Motor neuron (in vitro differentiated cells): ENCODE results near the gene ST6GAL1. TPM values are rescaled to one million over a fixed set of nuclear protein-coding genes. Genes with fewer than 3 reads are reported as not detected.
"Not testable (repeated sequence)": the region's sequence is repeated elsewhere in the genome, so short reads cannot be mapped to it uniquely, and the experiment has no call there.

Source experiments
- ATAC-seq, 8 experiments: fragments of 200-7000 bp; cut with Tn5 transposase; replicated peaks in 6 of 8; 2 replicates each; pipeline ENCODE4 v1.8.0; 2021; ENCODE audit warnings: mild to moderate bottlenecking in 8 of 8, moderate library complexity in 8 of 8
- H3K27ac ChIP-seq, 2 donors: fragments of 250-450 bp; sonication (Bioruptor Pico); 2 replicates each; pipeline ENCODE4 v1.9.0; 2021; ENCODE audit warnings: antibody characterized with exemption in 2 of 2, mild to moderate bottlenecking in 2 of 2, moderate library complexity in 1 of 2
- H3K4me1 ChIP-seq, 2 donors: fragments of 250-450 bp; sonication (Bioruptor Pico); replicated peaks in 1 of 2; 2 replicates each; pipeline ENCODE4 v1.6.1; 2021; ENCODE audit warnings: antibody characterized with exemption in 2 of 2, mild to moderate bottlenecking in 2 of 2, moderate library complexity in 1 of 2
- H3K4me3 ChIP-seq, 5 donors: fragments of 250-450 bp; sonication (Bioruptor Pico); 2 replicates each; pipeline ENCODE4 v1.9.0; 2021; ENCODE audit warnings: antibody characterized with exemption in 5 of 5, mild to moderate bottlenecking in 5 of 5, moderate library complexity in 4 of 5
- whole genome bisulfite sequencing, 10 experiments: fragments of 450-650 bp; shearing (Covaris generic); methylation state at CpG; one replicate each; pipeline ENCODE4 v1.0.0; 2022; 5-methylcytosine and 5-hydroxymethylcytosine counted together
- in situ Hi-C, 9 experiments: fragments of 400-800 bp; cut with MboI; loops; one replicate each; pipeline ENCODE4 v1.15.0; 2021; ENCODE audit warnings: low sequenced_read_pairs in 9 of 9, low pct_unique_long_range_greater_than_20kb in 2 of 9; ENCODE audit not compliant: unreplicated experiment in 9 of 9
- total RNA-seq, 8 experiments: library from RNA; unstranded; fragments of 300-600 nt; gene quantifications; 2 replicates each; pipeline versions ENCODE4 v1.2.3 to v1.2.4, GENCODE V29; 2022

Gene ST6GAL1
- total RNA-seq, 8 experiments from 2014 or later: 0.71 to 32.9 (median 18.6) TPM

DNA sequence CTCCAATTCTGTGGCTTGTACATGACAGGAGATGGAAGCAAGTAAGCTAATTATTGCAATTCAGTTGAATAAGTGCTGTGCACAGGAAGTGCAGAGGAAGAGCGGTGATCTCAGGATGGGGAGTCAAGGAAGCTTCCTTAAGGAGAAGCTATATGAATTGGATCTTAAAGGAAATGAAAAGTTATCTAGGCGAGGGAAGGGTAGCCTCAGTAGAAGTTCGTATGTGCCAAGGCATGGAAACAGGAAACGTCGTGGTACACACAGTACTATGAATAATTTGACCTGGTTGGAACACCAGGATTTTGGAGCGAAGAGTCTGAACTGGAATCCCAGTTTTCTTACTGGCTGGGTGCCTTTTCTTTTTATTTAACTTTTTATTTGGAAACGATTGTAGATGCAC is 39.3 kb downstream of the ST6GAL1 start:
- Histone ChIP-seq H3K4me1 (peaks cover 0 to 5% of the 10 kb centered on the region in 2 donors), H3K27ac (no peak overlapping the region), H3K4me3 (no peak overlapping the region)
- no peak for ATAC-seq
- WGBS, 10 experiments: 10 to 100% (median 91%) methylated on average over 3 to 7 of the region's 7 CpGs
- in situ Hi-C loops: no loop called here

DNA sequence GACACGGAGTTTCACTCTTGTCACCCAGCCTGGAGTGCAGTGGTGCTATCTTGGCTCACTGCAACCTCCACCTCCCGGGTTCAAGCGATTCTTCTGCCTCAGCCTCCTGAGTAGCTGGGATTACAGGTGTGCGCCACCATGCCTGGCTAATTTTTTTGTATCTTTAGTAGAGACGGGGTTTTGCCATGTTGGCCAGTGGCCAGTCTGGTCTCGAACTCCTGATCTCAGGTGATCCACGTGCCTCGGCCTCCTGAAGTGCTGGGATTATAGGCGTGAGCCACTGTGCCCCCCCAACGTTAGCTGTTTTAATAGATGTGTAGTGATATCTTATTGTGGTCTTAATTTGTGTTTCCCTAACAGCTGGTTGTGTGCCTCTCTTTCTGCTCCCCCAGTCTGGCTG is 40.8 kb downstream of the ST6GAL1 start:
- H3K4me3 ChIP-seq, ATAC-seq, H3K27ac ChIP-seq, H3K4me1 ChIP-seq, in situ Hi-C loops: not testable (repeated sequence)
- WGBS, 10 experiments: 27 to 100% (median 95%) methylated on average over 1 to 10 of the region's 10 CpGs; no CpG with 5 or more reads in 4 of the 10 experiments

DNA sequence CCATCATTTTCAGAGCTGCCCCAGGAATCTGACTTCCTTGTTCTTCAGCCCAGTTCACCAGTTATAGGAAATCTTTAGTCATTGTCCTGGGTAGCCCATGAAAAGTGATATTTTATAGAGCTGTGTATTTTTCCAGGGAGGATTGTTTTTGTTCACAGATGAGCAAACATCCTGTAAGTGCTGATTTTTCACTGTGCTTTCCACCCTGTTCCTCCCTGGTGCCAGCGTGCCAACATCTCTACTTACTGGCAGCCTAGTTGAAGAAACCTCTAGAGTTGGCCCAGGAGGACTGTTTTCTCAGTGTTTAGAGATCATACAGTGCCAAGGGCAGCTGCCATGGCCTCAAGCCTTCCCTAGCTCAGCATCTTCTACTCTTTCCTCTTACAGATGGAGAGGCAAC is 41.3 kb downstream of the ST6GAL1 start:
- Histone ChIP-seq H3K27ac (no peak overlapping the region), H3K4me3 (no peak overlapping the region), H3K4me1 (no peaks in the 10 kb centered on the region)
- no peak for ATAC-seq
- in situ Hi-C loops: no loop called here
- 44 to 100% (median 90%) methylated on average over 1 of the region's 1 CpG; no CpG with 5 or more reads in 6 of the 10 experiments for WGBS, 10 experiments

DNA sequence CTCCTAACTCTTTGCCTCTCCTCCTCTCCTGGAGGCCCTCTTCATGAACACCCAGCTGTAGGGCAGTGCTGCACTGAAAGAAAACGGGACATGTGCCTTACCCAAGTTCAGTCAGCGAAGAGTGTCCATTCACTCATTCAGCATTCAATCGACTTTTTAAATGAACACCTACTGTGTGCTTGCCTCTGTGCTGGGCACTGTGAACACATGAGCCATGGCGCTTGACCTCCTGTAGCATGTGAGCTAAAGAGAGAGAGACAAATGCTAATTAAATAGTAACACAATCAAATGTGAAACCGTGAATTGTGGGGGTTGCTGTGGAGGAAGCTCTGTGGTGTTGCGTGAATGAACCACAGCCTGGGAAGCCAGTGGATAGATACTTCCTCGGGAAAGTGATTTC is 43.4 kb downstream of the ST6GAL1 start:
- in situ Hi-C loops: no loop called here
- WGBS, 10 experiments: 20 to 100% (median 80%) methylated on average over 1 to 7 of the region's 7 CpGs; no CpG with 5 or more reads in 1 of the 10 experiments
- no peak overlapping the region for H3K4me3 ChIP-seq
- no peaks in the 10 kb centered on the region for H3K4me1 ChIP-seq
- no peak for ATAC-seq
- no peak overlapping the region for H3K27ac ChIP-seq

DNA sequence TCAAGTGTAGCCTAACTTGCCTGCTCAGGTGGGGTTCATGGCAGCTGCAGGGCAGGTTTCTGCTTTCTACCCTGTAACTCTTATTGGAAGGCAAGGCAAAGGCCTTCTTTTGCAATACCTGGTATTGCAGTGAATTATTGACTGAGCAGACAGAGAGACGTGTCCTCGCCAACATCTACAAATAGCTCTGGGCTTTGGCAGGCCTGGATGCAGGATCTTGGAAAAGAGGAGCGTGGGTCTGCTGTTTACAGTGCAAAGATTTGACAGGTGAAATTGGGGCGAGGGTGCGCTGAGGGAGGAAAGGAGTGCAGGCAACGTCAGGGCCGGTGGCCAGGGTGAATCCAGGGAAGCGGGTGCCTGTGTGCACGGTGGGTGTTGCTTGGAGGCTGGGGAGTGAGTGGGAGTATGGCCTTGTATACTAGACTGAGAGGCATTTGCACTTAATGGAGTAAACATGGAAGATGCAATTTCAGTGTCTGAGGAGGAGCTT is 44.5 kb downstream of the ST6GAL1 start:
- WGBS, 10 experiments: 9 to 100% (median 90%) methylated on average over 1 to 8 of the region's 9 CpGs; no CpG with 5 or more reads in 4 of the 10 experiments
- in situ Hi-C loops: no loop called here
- ATAC-seq: no peak
- Histone ChIP-seq H3K4me3 (no peak overlapping the region), H3K4me1 (no peaks in the 10 kb centered on the region), H3K27ac (no peak overlapping the region)

DNA sequence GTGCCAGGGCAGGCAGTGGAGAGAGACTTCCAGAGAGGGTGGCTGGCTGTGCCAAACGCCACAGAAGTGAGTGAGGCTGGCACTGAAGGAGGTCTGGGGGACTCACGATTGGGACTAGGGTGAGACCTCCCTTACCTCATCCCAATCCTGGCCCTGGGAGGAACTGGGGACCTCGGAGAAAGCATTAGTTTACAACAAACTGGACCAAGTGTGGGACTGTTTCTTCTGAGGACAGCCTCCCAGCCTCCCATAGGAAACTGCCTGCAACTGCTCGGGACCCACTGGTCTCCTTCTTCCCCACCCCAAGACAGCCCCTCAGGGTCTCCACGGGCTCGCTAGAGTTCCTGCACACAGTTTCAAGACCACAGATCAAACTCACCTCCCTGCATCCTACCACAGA is 45.4 kb downstream of the ST6GAL1 start:
- H3K27ac ChIP-seq: no peak overlapping the region
- H3K4me3 ChIP-seq: no peak overlapping the region
- ATAC-seq: no peak
- 7 to 95% (median 58%) methylated on average over 1 to 4 of the region's 6 CpGs; no CpG with 5 or more reads in 4 of the 10 experiments for WGBS, 10 experiments
- in situ Hi-C loops: no loop called here
- H3K4me1 ChIP-seq: no peaks in the 10 kb centered on the region

DNA sequence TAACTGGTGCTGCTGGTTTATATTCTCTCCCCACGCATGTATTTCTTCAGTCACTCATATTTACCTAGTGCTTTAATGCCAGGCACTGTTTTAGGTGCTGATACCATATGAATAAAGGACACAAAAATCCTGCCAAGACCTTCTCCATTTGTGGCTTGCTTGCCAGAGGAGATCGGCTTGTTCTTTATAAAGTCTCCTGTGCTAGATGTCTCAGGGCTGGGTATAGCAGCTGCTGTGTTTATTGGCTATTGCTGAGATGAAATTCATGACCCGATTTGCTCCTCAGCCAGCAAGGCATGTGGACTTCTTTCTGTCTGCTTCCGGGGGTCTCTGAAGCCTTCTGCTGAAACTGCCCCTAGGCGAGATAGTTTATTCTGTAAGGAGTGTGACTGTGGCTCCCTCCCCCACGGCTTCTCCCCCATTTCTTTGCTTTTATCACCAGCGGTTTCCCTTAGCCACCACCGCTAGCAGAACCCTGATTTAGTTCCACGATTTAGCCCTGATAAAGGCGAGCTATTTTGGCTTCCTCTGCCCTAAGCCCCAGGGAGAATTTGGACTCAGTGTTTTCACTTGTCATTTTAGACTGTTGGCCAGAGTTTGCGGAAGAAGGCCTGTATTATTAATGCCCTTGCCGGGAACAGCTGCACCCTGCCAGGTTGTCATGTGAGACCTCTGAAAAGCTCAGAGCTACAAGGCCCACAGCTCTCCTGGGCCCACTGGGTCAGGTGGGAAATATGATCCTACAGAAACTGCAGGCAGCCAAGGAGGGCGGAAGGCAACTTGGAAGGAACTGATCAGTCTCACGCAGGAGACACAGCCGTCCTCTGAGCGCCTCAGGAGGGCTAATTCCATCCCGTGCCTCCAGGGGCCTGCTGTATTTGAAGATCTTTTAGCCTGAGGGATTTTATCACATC is 46.8 kb downstream of the ST6GAL1 start:
- in situ Hi-C loops: no loop called here
- 30 to 100% (median 71%) methylated on average over 1 to 15 of the region's 17 CpGs; no CpG with 5 or more reads in 1 of the 10 experiments for WGBS, 10 experiments
- ATAC-seq: peak in 5 of 8 experiments; percentile 38 to 91 (median 52)
- Histone ChIP-seq H3K4me1 (no peaks in the 10 kb centered on the region), H3K27ac (no peak overlapping the region), H3K4me3 (no peak overlapping the region)

DNA sequence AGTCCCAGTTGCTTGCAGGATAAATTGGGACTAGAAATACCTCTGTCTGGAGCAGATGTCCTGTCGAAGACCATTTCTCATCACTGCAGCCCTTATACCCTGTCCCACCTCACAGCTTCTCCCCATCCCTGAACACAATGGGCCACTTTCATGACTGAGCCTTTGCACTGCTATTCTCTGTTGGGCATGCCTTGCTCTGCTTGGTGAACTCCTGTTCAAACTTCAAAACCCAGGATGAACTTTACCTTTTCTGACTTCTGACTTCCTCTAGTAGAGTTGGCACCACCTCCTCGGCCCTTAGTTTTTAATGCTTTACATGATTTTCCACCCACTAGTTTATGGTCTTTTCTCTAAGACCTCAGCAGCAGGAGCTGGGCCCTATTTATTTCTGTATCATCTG is 48.4 kb downstream of the ST6GAL1 start:
- no peak overlapping the region for H3K27ac ChIP-seq
- 0 to 83% (median 65%) methylated on average over 1 to 2 of the region's 2 CpGs; no CpG with 5 or more reads in 6 of the 10 experiments for WGBS, 10 experiments
- in situ Hi-C loops: no loop called here
- no peak overlapping the region for H3K4me3 ChIP-seq
- H3K4me1 ChIP-seq: no peaks in the 10 kb centered on the region
- ATAC-seq: no peak

DNA sequence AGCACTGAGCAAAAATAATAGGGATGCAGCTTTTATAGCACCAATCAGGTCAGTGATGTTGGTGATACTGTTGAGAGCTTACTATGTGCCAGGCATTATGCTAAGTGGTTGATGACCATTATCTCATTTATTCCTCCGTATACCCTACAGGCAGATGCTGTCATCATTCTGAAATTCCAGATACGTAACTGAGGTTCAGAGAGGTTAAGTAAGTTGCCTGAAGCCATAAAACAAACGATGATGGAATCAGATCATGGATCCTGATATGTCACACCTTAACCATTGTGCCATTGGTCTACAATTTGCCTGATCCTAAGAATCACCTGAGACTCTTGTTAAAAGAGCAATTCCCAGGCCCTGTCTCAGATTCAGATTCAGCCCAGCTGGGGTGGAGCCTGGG is 49.5 kb downstream of the ST6GAL1 start:
- Histone ChIP-seq H3K4me1 (no peaks in the 10 kb centered on the region), H3K4me3 (no peak overlapping the region), H3K27ac (no peak overlapping the region)
- ATAC-seq: peak in 3 of 8 experiments; percentile 18 to 24 (median 23)
- WGBS, 10 experiments: 40 to 93% (median 80%) methylated on average over 1 to 3 of the region's 3 CpGs; no CpG with 5 or more reads in 3 of the 10 experiments
- in situ Hi-C loops: no loop called here

DNA sequence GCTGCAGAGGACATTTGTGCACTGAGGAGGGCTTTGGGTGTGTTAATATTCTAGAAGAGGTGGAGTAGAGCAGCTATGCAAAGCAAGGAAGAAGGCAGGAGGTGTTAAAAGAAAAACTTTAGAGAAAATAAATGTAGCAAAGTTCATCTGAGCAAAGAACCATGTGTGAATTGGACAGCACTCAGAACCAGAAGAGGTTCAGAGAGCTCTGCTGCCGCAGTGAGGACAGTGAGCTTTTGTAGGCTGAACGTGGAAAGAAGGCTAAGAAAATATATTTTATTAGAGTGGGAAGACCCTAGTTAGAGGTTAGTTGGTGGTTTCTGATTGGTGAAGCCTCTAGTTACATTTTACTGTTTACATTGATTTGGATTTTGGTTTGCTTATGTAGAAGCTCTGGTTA is 50.7 kb downstream of the ST6GAL1 start:
- Histone ChIP-seq H3K4me3 (no peak overlapping the region), H3K4me1 (no peaks in the 10 kb centered on the region), H3K27ac (no peak overlapping the region)
- in situ Hi-C loops: no loop called here
- 17 to 93% (median 85%) methylated on average over 2 of the region's 2 CpGs; no CpG with 5 or more reads in 4 of the 10 experiments for WGBS, 10 experiments
- ATAC-seq: peak in 2 of 8 experiments; percentile 29 to 73

DNA sequence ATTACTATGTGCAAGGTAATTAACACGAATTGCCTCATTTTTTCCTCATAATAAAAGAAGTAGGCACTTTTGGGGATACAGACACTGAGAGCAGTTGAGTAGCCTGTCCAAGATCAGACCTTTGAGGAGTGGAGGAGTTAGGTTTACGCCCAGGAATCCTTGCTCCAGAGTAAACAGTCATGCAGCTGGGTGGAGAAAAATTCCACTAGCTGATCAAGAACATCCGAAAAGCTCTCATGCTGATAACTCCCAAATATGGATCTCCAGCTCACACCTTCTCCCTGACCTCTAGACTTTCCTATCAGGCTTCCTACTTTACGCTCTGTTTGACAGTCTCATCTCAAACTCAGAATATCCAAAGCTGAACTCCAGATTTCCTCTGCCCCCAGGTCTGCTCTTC is 53.3 kb downstream of the ST6GAL1 start:
- WGBS, 10 experiments: 0 to 100% (median 58%) methylated on average over 1 to 4 of the region's 4 CpGs; no CpG with 5 or more reads in 1 of the 10 experiments
- Histone ChIP-seq H3K4me1 (no peaks in the 10 kb centered on the region), H3K27ac (no peak overlapping the region), H3K4me3 (no peak overlapping the region)
- in situ Hi-C loops: no loop called here
- ATAC-seq: peak in 2 of 8 experiments; percentile 38 to 60

DNA sequence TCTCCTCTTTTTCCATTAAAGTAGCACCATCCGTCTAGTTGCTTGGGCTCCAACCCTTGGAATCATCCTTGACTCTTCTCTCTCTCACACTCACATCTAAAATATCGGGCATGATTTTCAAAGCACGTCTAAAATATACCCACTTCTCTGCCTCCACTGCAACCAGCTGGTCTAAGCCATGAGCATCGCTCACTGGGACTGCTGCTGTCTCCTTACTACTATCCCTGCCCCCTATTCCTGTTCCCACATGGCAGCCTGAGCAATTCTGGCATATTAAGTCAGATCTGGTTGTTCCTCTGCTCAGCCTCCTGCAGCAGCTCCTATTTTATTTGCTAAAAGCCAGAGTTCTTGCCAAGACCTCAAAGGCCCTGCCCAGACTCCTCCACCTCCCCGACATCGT is 53.7 kb downstream of the ST6GAL1 start:
- no peak overlapping the region for H3K27ac ChIP-seq
- in situ Hi-C loops: no loop called here
- H3K4me1 ChIP-seq: no peaks in the 10 kb centered on the region
- 9 to 100% (median 83%) methylated on average over 1 to 6 of the region's 6 CpGs; no CpG with 5 or more reads in 2 of the 10 experiments for WGBS, 10 experiments
- ATAC-seq: no peak
- H3K4me3 ChIP-seq: no peak overlapping the region

DNA sequence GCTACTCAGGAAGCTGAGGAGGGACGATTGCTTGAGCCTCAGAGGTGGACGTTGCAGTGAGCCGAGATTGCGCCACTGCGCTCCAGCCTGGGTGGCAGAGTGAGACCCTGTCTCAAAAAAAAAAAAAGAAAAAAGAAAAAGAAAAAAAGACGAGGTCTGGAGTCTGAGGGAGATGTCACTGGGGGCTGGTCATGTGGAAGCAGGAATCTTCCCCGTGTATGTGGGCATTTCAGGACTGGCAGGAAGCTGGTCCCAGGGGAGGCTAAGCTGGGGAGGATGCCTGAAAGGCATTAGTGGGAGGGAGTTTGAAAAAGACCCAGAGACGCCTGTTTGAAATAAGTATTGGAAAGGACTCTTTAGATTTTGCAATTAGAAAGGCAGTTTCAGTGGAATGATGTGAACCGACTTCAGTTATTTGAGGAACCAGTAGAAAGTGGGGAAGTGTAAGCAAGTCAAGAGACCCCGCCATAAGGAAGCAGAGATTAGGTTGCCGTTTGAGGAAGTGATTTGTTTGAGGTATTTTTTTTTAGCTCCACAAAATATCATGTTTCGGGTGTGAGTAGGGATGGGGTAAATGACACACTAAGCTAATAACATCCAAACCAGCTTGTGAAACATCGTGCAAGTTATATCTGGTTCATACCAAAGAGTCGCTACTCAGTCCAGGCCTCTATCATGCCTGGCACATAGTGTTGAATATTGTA is 55.5 kb downstream of the ST6GAL1 start:
- Histone ChIP-seq H3K27ac (no peak overlapping the region), H3K4me1 (no peaks in the 10 kb centered on the region), H3K4me3 (no peak overlapping the region)
- peak in 2 of 8 experiments; percentile 52 for ATAC-seq
- in situ Hi-C loops: no loop called here
- 29 to 100% (median 69%) methylated on average over 2 to 14 of the region's 14 CpGs for WGBS, 10 experiments
